Stimulated activated CD8-positive, alpha-beta memory T cell treated with anti-CD3 and anti-CD28 coated beads, Interleukin-4, amount 100 ng/mL, for 1 hour (primary cell): ENCODE data around the gene UQCR11.
"Not testable (repeated sequence)": the region's sequence is repeated elsewhere in the genome, so short reads cannot be mapped to it uniquely, and the experiment has no call there.

Experiments used
- DNase-seq, 2 donors: peaks; one replicate each; pipeline ENCODE4 v3.0.0-alpha.2; 2020; ENCODE audit warnings: low read depth in 2 of 2, low spot score in 1 of 2

Gene UQCR11

GRCh38 chr19:1605236-1606137, at the start of gene UQCR11:
Gene UQCR11, minus strand, starts transcription at chr19:1605462. Its CDS starts 53 bp downstream, at chr19:1605409.
- DNase-seq = peak; percentile 77 to 86

GRCh38 chr19:1654178-1654792, 49.0 kb upstream of the UQCR11 start:
- DNase-seq = no peak

DNA sequence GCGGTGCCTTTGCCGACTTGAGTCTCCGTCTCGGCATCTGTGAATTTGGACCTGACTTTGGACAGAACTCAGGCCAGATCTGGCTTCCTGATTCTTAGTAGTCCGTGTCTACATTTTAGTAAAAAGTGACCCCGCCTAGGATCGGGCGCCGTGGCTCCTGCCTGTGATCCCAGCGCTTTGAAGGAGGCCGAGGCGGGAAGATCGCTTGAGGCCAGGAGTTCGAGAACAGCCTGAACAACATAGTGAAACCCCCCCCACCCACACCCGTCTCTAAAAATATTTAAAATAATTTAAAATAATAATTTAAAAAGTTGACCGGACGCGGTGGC, 48.0 kb upstream of the UQCR11 start:
- no peak for DNase-seq

DNA sequence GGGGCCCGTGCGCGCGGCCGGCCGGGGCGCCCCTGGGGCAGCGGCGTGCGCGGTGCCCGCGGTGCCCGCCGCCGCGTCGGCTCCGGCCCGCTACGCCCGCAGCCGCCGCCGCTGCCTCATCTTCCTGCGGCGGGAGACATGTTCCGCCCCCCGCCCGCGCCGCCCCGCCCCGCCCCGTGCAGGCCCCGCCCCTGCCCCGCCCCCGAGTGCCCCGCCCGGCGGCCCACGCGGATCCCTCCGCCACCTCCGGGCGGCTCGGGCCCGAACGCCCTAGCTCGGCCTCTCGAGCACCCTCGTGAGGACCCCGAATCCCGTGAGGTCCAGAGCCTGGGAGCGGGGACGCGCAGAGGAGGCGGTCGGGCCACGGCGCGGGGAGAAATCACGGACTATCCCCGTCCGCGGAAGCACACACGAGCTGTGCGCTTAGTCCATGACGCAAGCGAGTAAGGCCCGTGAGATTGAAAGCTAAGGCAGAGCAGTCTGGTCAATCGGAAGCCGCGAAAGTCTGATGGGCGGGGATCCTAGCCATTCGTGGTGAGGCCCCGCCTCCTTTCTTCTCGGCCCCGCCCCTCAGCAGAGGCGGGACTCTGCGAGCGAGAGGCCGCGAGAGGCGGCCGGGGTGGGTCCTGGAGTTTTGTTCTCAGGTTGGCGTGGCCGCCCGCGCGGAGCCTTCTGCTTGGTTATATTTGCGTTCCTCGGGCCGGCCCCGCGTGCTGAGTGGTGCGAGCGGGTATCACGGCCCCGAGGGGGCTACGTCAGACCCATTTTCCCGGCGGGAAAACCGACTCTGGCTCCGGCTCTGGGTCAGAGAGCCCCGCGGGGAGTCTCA, 47.4 kb upstream of the UQCR11 start, which contains the start of gene TCF3:
Gene TCF3 (minus strand): TSS at position 145 of the 829 bp plus-strand sequence. CDS start 2,367 bp downstream, outside the sequence.
- peak; percentile 94 to 98 for DNase-seq

GRCh38 chr19:1651568-1652291, 46.5 kb upstream of the UQCR11 start:
- no peak for DNase-seq

DNA sequence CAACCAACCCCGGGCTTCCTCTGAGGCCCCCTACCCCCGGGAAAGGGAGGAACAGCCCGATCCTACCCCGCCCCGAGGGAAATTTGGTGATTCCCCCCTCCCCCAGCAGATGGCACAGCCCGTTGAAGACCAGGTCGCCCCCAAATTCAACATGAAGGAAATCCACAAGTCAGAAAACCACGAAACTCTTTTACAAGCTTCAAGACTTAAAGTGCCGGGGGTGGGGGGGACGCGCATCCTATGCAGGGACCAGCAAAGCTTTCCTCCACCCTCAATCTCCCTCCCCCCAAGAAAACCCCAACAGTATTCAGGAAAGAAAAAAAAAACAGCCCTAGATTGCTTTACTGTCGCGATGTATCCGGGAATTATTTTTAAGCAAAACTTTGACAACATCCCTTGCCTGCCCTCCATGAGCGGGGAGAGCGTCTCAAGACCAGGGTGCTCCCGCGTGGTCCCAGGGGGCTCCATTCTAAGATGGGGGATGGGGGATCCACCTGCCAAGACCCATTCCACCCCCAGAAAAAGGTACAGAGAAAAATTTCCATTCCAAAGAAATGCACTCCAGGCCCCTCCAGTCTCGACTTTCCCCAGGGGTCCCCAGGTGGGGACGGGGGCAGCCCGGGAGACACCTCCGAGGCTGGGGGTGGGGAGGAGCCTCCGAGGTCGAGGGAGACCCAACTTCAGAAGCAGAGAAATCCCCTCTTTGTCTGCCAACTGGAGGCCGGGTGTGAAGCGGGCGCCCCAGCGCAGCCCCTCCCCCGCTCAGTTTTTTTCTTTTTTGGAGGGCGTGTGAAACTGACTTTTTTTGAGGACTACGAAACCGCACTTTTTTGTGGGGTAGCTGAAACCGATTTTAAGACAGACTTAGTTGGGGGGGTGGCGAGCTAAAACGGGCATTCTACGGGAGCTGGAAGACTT, 45.6 kb upstream of the UQCR11 start:
- peak in 1 of 2 donors; percentile 37 for DNase-seq

DNA sequence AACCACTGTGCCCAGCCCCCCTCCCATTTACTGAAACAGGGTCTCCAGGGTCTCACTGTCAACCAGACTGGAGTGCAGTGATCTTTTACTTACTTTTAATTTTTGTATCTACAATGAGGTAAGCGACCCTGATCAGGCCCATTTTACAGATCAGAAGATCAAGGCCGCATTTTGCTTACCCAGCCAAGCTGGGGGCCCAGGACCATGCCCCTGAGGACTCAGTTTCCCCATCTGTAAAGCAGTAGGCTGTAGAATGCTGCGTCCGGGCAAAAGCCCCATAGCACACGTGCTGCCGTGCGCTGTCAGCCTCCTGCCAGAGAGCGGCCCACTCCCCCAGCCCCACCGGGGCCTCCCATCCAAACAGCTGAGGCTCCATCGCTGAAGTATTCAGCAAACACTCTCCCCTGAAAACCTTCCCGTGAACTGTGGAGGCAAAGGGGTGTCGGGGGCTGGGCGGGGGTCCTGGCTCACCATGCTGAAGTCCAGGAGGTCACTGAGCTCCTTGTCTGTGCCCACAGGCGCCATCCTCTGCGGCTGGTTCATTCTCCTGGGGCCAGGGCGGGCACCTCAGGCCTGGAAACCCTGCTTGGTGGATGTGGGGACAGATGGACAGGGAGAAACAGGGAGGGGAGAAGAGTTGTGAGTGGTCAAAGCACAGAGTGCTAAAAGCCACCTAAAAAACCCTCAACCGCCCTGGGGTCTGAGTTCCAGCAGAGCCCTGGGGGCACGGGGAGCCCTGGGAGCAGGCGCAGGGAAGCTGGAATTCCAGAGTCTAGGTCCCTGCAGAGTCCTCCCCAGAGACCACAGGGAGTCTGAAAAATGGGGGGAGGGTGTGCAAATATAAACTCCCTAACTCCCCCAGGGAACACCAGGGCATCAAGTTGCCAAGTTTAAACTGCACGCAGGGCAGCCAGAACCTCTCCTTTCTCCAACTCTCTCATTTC, 44.7 kb upstream of the UQCR11 start:
- DNase-seq = no peak

DNA sequence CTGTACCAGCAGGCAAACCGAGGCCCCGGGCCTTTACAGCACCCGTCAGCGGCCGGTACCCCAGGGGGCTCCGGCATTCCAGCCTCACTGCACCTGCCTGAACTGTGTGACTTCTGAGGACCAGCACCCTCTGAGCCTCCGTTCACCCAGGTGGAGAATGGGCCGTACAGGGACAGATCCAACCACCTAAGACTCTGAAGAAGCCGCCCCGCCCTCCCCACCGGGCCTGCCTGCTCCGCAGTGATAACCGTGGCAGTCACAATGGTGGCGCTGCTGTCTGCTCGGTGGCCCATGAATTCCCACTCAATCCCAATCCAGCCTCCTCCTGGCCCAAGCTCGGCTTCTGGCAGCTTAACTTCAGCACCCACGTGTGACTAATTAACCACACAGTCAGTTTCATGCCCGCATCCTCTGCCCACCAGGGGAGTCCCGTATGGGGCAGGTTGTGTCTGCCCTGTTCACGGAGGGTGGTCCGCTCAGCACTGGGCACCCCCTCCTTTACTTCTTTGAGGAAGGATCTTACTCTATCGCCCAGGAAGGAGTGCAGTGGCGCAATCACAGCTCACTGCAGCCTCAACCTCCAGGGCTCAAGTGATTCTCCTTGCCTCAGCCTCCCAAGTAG, 43.8 kb upstream of the UQCR11 start:
- DNase-seq = no peak

DNA sequence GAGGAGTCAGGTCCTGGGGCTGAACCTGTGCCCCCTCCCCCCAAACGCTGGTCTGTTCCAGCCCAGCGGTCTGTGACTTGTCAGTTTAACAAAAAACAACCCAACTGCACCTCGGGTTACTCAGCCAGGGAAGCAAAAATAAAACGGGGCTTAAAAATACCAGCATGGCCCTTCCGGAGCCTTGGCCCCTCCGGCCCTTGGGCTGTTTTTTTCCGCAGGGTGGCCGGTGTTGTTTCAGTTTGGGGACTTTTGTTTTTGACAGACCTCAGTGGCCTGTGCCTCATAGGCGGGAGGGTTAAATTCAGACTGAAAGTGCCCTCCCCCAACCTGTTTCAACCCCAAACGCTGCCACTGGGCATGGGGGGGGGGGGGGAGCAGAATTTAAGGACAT, 43.2 kb upstream of the UQCR11 start:
- no peak for DNase-seq

GRCh38 chr19:1647501-1648458, 42.5 kb upstream of the UQCR11 start:
- DNase-seq = no peak

GRCh38 chr19:1646659-1647453, 41.6 kb upstream of the UQCR11 start:
- DNase-seq = no peak

GRCh38 chr19:1646149-1646548, 40.9 kb upstream of the UQCR11 start:
- no peak for DNase-seq

DNA sequence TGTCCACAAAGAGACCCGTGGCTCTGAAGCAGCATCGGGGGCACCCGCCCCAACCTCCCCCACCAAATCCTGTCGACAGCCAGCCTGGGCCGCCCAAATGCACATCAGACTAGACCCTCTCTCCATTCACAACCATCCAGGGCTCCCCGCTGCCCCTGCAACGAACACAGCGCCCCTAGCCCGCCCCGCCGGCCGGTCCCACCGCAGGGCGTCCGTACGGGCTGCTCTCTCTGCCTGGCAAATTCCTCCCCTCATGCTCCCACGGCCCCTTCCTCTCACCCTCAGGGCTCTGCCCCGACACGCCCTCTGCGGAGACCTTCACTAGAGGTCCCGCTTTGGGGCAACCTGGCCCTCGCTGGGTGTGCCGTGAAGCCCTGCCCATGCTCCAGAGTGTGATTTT, 40.0 kb upstream of the UQCR11 start:
- DNase-seq = no peak

GRCh38 chr19:1644070-1644469, 38.8 kb upstream of the UQCR11 start:
- no peak for DNase-seq

DNA sequence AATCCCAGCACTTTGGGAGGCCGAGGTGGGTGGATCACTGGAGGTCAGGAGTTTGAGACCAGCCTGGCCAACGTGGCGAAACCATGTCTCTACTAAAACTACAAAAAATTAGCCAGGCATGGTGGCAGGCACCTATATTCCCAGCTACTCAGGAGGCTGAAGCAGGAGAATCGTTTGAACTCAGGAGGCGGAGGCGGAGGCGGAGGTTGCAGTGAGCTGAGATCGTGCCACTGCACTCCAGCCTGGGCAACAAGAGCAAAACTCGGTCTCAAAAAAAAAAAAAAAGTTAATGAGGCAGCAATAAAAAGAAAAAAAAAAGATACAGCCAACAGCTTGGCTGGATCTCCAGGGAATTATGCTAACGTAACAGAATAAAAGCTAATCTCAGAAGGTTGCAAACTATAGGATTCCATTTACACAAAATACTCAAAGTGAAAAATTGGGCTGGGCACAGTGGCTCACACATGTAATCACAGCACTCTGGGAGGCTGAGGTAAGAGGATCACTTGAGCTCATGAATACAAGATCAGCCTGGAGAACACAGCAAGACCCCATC, 35.7 kb upstream of the UQCR11 start:
- not testable (repeated sequence) for DNase-seq
